HepG2 (cell line): Measurements from ENCODE around the gene FYB2. TPM values are rescaled to one million over a fixed set of nuclear protein-coding genes. Genes with fewer than 3 reads are reported as not detected.

Experiments used
- GZF1 ChIP-seq: sonication (generic); formaldehyde crosslinking; IDR thresholded peaks from 2 replicates; pipeline ENCODE4 v1.5.1; 2020; ENCODE audit warnings: mild to moderate bottlenecking, missing genetic modification reagents
- LBX2 ChIP-seq: sonication (generic); formaldehyde crosslinking; IDR thresholded peaks from 2 replicates; pipeline ENCODE4 v1.5.0; 2020; ENCODE audit warnings: missing genetic modification reagents, mild to moderate bottlenecking, borderline replicate concordance
- NFIC ChIP-seq: IDR thresholded peaks from 2 replicates; pipeline ENCODE4 v1.6.1; 2012; ENCODE audit warnings: mild to moderate bottlenecking, low read length, inconsistent platforms
- RELA ChIP-seq: sonication (generic); formaldehyde crosslinking; IDR thresholded peaks from 2 replicates; pipeline ENCODE4 v1.4.0; 2020; ENCODE audit warnings: missing genetic modification reagents
- SAFB2 ChIP-seq: sonication (generic); formaldehyde crosslinking; IDR thresholded peaks from 2 replicates; pipeline ENCODE4 v1.5.1; 2020; ENCODE audit warnings: missing genetic modification reagents, low read depth, mild to moderate bottlenecking, borderline replicate concordance
- SRSF4 ChIP-seq: fragments of 200-400 bp; formaldehyde crosslinking; IDR thresholded peaks from one replicate; pipeline ENCODE4 v1.6.1; 2018; ENCODE audit warnings: mild to moderate bottlenecking, low read depth, low read length, moderate library complexity; ENCODE audit not compliant: poor library complexity, severe bottlenecking
- TFDP2 ChIP-seq: sonication (generic); formaldehyde crosslinking; IDR thresholded peaks from 2 replicates; pipeline ENCODE4 v1.4.0; 2020; ENCODE audit warnings: missing genetic modification reagents
- TRIM22 ChIP-seq: fragments of 450-650 bp; IDR thresholded peaks from 2 replicates; pipeline ENCODE4 v1.6.1; 2017
- WIZ ChIP-seq: sonication (generic); formaldehyde crosslinking; IDR thresholded peaks from 2 replicates; pipeline ENCODE4 v1.5.1; 2020; ENCODE audit warnings: mild to moderate bottlenecking, missing genetic modification reagents
- ZNF503 ChIP-seq: sonication (generic); formaldehyde crosslinking; IDR thresholded peaks from 2 replicates; pipeline ENCODE4 v1.4.0; 2020; ENCODE audit warnings: missing genetic modification reagents
- ZNF563 ChIP-seq: sonication (generic); formaldehyde crosslinking; IDR thresholded peaks from 2 replicates; pipeline ENCODE4 v1.8.0; 2022; ENCODE audit warnings: mild to moderate bottlenecking, moderate library complexity, missing genetic modification reagents
- ZNF564 ChIP-seq: sonication (generic); formaldehyde crosslinking; IDR thresholded peaks from 2 replicates; pipeline ENCODE4 v1.8.1; 2023; ENCODE audit warnings: mild to moderate bottlenecking, missing genetic modification reagents
- ZNF572 ChIP-seq: sonication (generic); formaldehyde crosslinking; IDR thresholded peaks from 2 replicates; pipeline ENCODE4 v1.5.1; 2020; ENCODE audit warnings: mild to moderate bottlenecking, missing genetic modification reagents
- ZNF646 ChIP-seq: sonication (generic); formaldehyde crosslinking; IDR thresholded peaks from 2 replicates; pipeline ENCODE4 v1.9.0; 2021; ENCODE audit warnings: mild to moderate bottlenecking, missing genetic modification reagents
- ZNF761 ChIP-seq: sonication (generic); formaldehyde crosslinking; conservative IDR thresholded peaks from 2 replicates; pipeline ENCODE4 v1.4.0; 2020; ENCODE audit warnings: mild to moderate bottlenecking, missing genetic modification reagents
- ZSCAN5A ChIP-seq: sonication (generic); formaldehyde crosslinking; IDR thresholded peaks from 2 replicates; pipeline ENCODE4 v1.8.0; 2022; ENCODE audit warnings: mild to moderate bottlenecking, missing genetic modification reagents, borderline replicate concordance
- polyA plus RNA-seq, 8 experiments: library from polyadenylated mRNA; depleted of rRNA in 3 of 8; stranded (reverse) in 7 of 8; unstranded in 1 of 8; fragments of >200 nt; fragmentation: Illumina TruSeq in 4 of 8; extraction: Trizol in 4 of 8; gene quantifications; 2 replicates each; pipeline versions ENCODE4 v1.2.1 to v1.2.3, GENCODE V29; 2011 to 2016; ENCODE audit warnings: low read depth in 4 of 8, missing spikeins in 1 of 8, mixed read lengths in 1 of 8; ENCODE audit not compliant: insufficient read depth in 1 of 8
- total RNA-seq, 5 experiments: library from RNA; depleted of rRNA; stranded (reverse); fragments of >200 nt; fragmentation: Illumina TruSeq; extraction: Trizol; gene quantifications; 2 replicates each; pipeline ENCODE4 v1.2.3, GENCODE V29; 2016; ENCODE audit warnings: low read depth in 1 of 5

The FYB2 gene
- total and polyA plus RNA-seq, 2 of the 13 experiments (the other 11 are each of a cell fraction or from before 2014, with no cell fraction given), result 1.2 to 2.7 TPM

GRCh38 chr1:56688522-56689026 is 130.6 kb downstream of the FYB2 start (continued):
- TF ChIP-seq ZNF503 (peak; percentile 79; the same call in 1 of the 2 replicates), SAFB2 (CRISPR knock-in tag) (no peak), SRSF4 (no peak), ZSCAN5A (CRISPR knock-in tag) (no peak), ZNF563 (no peak), TFDP2 (CRISPR knock-in tag) (no peak), GZF1 (CRISPR knock-in tag) (no peak), ZNF761 (CRISPR knock-in tag) (no peak), ZNF572 (no peak), TRIM22 (no peak), LBX2 (CRISPR knock-in tag) (no peak), RELA (CRISPR knock-in tag) (no peak), ZNF646 (CRISPR knock-in tag) (no peak; the same call in 1 of the 2 replicates), NFIC (peak; percentile 68; the same call in 1 of the 2 replicates), ZNF564 (CRISPR knock-in tag) (no peak), WIZ (CRISPR knock-in tag) (no peak)
